Trophoblast cell (in vitro differentiated cells and primary cell): ENCODE results near the gene EDNRA.

Source experiments
- DNase-seq, 2 donors: peaks; one replicate each; pipeline ENCODE4 v3.0.0-alpha.2; 2016
- H2AFZ ChIP-seq: 2 replicates; pipeline ENCODE4 v1.6.1; 2013; ENCODE audit warnings: low read length, moderate library complexity, mild to moderate bottlenecking; ENCODE audit not compliant: insufficient read depth, poor library complexity
- H2AK5ac ChIP-seq: 2 replicates; pipeline ENCODE4 v1.6.1; 2013; ENCODE audit warnings: mild to moderate bottlenecking, low read length
- H2BK120ac ChIP-seq: 2 replicates; pipeline ENCODE4 v1.6.1; 2013; ENCODE audit warnings: low read length, mild to moderate bottlenecking, moderate library complexity; ENCODE audit not compliant: insufficient read depth, poor library complexity
- H2BK12ac ChIP-seq: 2 replicates; pipeline ENCODE4 v1.6.1; 2013; ENCODE audit warnings: mild to moderate bottlenecking, low read length, moderate library complexity
- H2BK5ac ChIP-seq: 2 replicates; pipeline ENCODE4 v1.6.1; 2013; ENCODE audit warnings: low read length, low read depth, moderate library complexity, mild to moderate bottlenecking; ENCODE audit not compliant: poor library complexity
- H3K14ac ChIP-seq: 2 replicates; pipeline ENCODE4 v1.6.1; 2013; ENCODE audit warnings: mild to moderate bottlenecking, low read length
- H3K18ac ChIP-seq: 2 replicates; pipeline ENCODE4 v1.6.1; 2013; ENCODE audit warnings: mild to moderate bottlenecking, low read length
- H3K23ac ChIP-seq: 2 replicates; pipeline ENCODE4 v1.6.1; 2013; ENCODE audit warnings: low read length
- H3K27ac ChIP-seq: 2 replicates; pipeline ENCODE4 v1.5.1; 2013; ENCODE audit warnings: low read depth, mild to moderate bottlenecking, inconsistent platforms, low read length, moderate library complexity
- H3K27me3 ChIP-seq: 2 replicates; pipeline ENCODE4 v1.6.1; 2013; ENCODE audit warnings: inconsistent platforms, mild to moderate bottlenecking, low read length, moderate library complexity; ENCODE audit not compliant: insufficient read depth
- H3K36me3 ChIP-seq, 2 experiments: 1 replicate in 1 of 2; 2 replicates in 1 of 2; pipeline ENCODE4 v1.6.1; 2013; ENCODE audit warnings: low read length in 2 of 2, mild to moderate bottlenecking in 2 of 2, moderate library complexity in 1 of 2; ENCODE audit not compliant: insufficient read depth in 2 of 2, control insufficient read depth in 1 of 2
- H3K4ac ChIP-seq: 2 replicates; pipeline ENCODE4 v1.6.1; 2013; ENCODE audit warnings: low read depth, mild to moderate bottlenecking, low read length, moderate library complexity
- H3K4me1 ChIP-seq, 2 experiments: 1 replicate in 1 of 2; 2 replicates in 1 of 2; pipeline ENCODE4 v1.6.1; 2013; ENCODE audit warnings: low read length in 2 of 2, mild to moderate bottlenecking in 2 of 2, moderate library complexity in 1 of 2; ENCODE audit not compliant: insufficient read depth in 2 of 2, control insufficient read depth in 1 of 2
- H3K4me2 ChIP-seq: 2 replicates; pipeline ENCODE4 v1.6.1; 2013; ENCODE audit warnings: inconsistent platforms, mild to moderate bottlenecking, low read length, moderate library complexity
- H3K4me3 ChIP-seq: 2 replicates; pipeline ENCODE4 v1.5.1; 2013; ENCODE audit warnings: mild to moderate bottlenecking, low read depth, low read length, inconsistent platforms
- H3K79me1 ChIP-seq: one replicate; pipeline ENCODE4 v1.6.1; 2013; ENCODE audit warnings: low read length
- H3K79me2 ChIP-seq: 2 replicates; pipeline ENCODE4 v1.6.1; 2013; ENCODE audit warnings: low read length, mild to moderate bottlenecking; ENCODE audit not compliant: control insufficient read depth, insufficient read depth, poor library complexity
- H3K9ac ChIP-seq: 2 replicates; pipeline ENCODE4 v1.6.1; 2013; ENCODE audit warnings: mild to moderate bottlenecking, low read length
- H3K9me3 ChIP-seq: 2 replicates; pipeline ENCODE4 v1.6.1; 2013; ENCODE audit warnings: low read depth, mild to moderate bottlenecking, control low read depth, inconsistent platforms, low read length; ENCODE audit not compliant: insufficient read depth
- H4K12ac ChIP-seq: 2 replicates; pipeline ENCODE4 v1.6.1; 2013; ENCODE audit warnings: low read depth, mild to moderate bottlenecking, low read length, moderate library complexity
- H4K8ac ChIP-seq: 2 replicates; pipeline ENCODE4 v1.6.1; 2013; ENCODE audit warnings: low read depth, mild to moderate bottlenecking, low read length, moderate library complexity
- H4K91ac ChIP-seq: one replicate; pipeline ENCODE4 v1.6.1; 2013; ENCODE audit warnings: low read depth, mild to moderate bottlenecking, low read length, moderate library complexity
- WGBS: extraction: QIAGEN DNeasy Blood & Tissue Kit; methylation state at CpG from one replicate; pipeline ENCODE4 v1.1.7; 2013; ENCODE audit warnings: missing lambda C conversion rate; ENCODE audit not compliant: insufficient read length, insufficient coverage; ENCODE audit errors: extremely low coverage; 5-methylcytosine and 5-hydroxymethylcytosine counted together

The EDNRA gene

GRCh38 chr4:147518846-147519767, 38.2 kb downstream of the EDNRA start:
- no peak overlapping the region for H4K91ac ChIP-seq
- H3K18ac ChIP-seq: no peak overlapping the region
- H3K14ac ChIP-seq: no peak overlapping the region
- no peak overlapping the region for H2AK5ac ChIP-seq
- H3K9me3 ChIP-seq: no peaks in the 10 kb centered on the region
- no peaks in the 10 kb centered on the region for H3K4me1 ChIP-seq
- H4K8ac ChIP-seq: no peak overlapping the region
- no peak overlapping the region for H2BK12ac ChIP-seq
- DNase-seq: peak; percentile 52 to 83
- H2BK5ac ChIP-seq: no peak overlapping the region
- H3K4me3 ChIP-seq: no peak overlapping the region
- no peaks in the 10 kb centered on the region for H3K27me3 ChIP-seq
- no peaks in the 10 kb centered on the region for H3K79me1 ChIP-seq
- no peaks in the 10 kb centered on the region for H3K36me3 ChIP-seq
- H3K79me2 ChIP-seq: no peaks in the 10 kb centered on the region
- H3K9ac ChIP-seq: no peak overlapping the region
- no peak overlapping the region for H3K4me2 ChIP-seq
- no peak overlapping the region for H3K23ac ChIP-seq
- no peak overlapping the region for H2AFZ ChIP-seq
- H3K27ac ChIP-seq: no peak overlapping the region
- H4K12ac ChIP-seq: no peak overlapping the region
- H3K4ac ChIP-seq: no peak overlapping the region
- no peak overlapping the region for H2BK120ac ChIP-seq
- no CpG with 5 or more reads among the region's 3 CpGs for WGBS

- WGBS: no CpG with 5 or more reads among the region's 1 CpG
- H2BK120ac ChIP-seq: no peak overlapping the region
- no peak overlapping the region for H3K23ac ChIP-seq
- H3K4me1 ChIP-seq: no peaks in the 10 kb centered on the region
- no peak overlapping the region for H2BK12ac ChIP-seq
- H3K9ac ChIP-seq: no peak overlapping the region
- no peaks in the 10 kb centered on the region for H3K36me3 ChIP-seq
- no peak overlapping the region for H2BK5ac ChIP-seq
- no peak overlapping the region for H3K4ac ChIP-seq
- H3K9me3 ChIP-seq: no peaks in the 10 kb centered on the region
- H3K14ac ChIP-seq: no peak overlapping the region
- no peak overlapping the region for H4K12ac ChIP-seq
- H3K18ac ChIP-seq: no peak overlapping the region
- no peak for DNase-seq
- H4K8ac ChIP-seq: no peak overlapping the region
- H4K91ac ChIP-seq: no peak overlapping the region
- H3K4me3 ChIP-seq: no peak overlapping the region
- no peaks in the 10 kb centered on the region for H3K79me2 ChIP-seq
- H2AK5ac ChIP-seq: no peak overlapping the region
- H3K27ac ChIP-seq: no peak overlapping the region
- H3K4me2 ChIP-seq: no peak overlapping the region
- no peak overlapping the region for H2AFZ ChIP-seq
- no peaks in the 10 kb centered on the region for H3K27me3 ChIP-seq
- H3K79me1 ChIP-seq: no peaks in the 10 kb centered on the region
Observed at GRCh38 chr4:147524601-147525000, 43.7 kb downstream of the EDNRA start.

- WGBS: no CpG with 5 or more reads among the region's 2 CpGs
- Histone ChIP-seq H3K27me3 (no peaks in the 10 kb centered on the region), H3K14ac (no peak overlapping the region), H3K18ac (no peak overlapping the region), H3K79me1 (no peaks in the 10 kb centered on the region), H4K8ac (no peak overlapping the region), H3K9ac (no peak overlapping the region), H3K9me3 (no peaks in the 10 kb centered on the region), H3K4ac (no peak overlapping the region), H2AK5ac (no peak overlapping the region), H2AFZ (no peak overlapping the region), H3K79me2 (no peaks in the 10 kb centered on the region), H2BK12ac (no peak overlapping the region), H3K4me1 (no peaks in the 10 kb centered on the region), H2BK120ac (no peak overlapping the region), H4K12ac (no peak overlapping the region), H3K4me3 (no peak overlapping the region), H3K27ac (no peak overlapping the region), H4K91ac (no peak overlapping the region), H3K36me3 (no peaks in the 10 kb centered on the region), H3K23ac (no peak overlapping the region), H3K4me2 (no peak overlapping the region), H2BK5ac (no peak overlapping the region)
- no peak for DNase-seq
Observed at GRCh38 chr4:147525494-147526271, 44.8 kb downstream of the EDNRA start.

GRCh38 chr4:147526272-147526654, 45.4 kb downstream of the EDNRA start:
- H2AK5ac ChIP-seq: no peak overlapping the region
- H3K4me2 ChIP-seq: no peak overlapping the region
- H2BK12ac ChIP-seq: no peak overlapping the region
- no peak overlapping the region for H2BK5ac ChIP-seq
- H4K12ac ChIP-seq: no peak overlapping the region
- no peak overlapping the region for H2BK120ac ChIP-seq
- H3K9me3 ChIP-seq: no peaks in the 10 kb centered on the region
- H3K36me3 ChIP-seq: no peaks in the 10 kb centered on the region
- H3K18ac ChIP-seq: no peak overlapping the region
- H3K23ac ChIP-seq: no peak overlapping the region
- no peak overlapping the region for H4K8ac ChIP-seq
- DNase-seq: peak in 1 of 2 donors; percentile 29
- H3K79me1 ChIP-seq: no peaks in the 10 kb centered on the region
- H3K27ac ChIP-seq: no peak overlapping the region
- H3K4me1 ChIP-seq: no peaks in the 10 kb centered on the region
- H2AFZ ChIP-seq: no peak overlapping the region
- no peak overlapping the region for H3K9ac ChIP-seq
- H4K91ac ChIP-seq: no peak overlapping the region
- H3K79me2 ChIP-seq: no peaks in the 10 kb centered on the region
- no CpG with 5 or more reads among the region's 2 CpGs for WGBS
- H3K4ac ChIP-seq: no peak overlapping the region
- H3K27me3 ChIP-seq: no peaks in the 10 kb centered on the region
- H3K14ac ChIP-seq: no peak overlapping the region
- no peak overlapping the region for H3K4me3 ChIP-seq
